ENCODE measurements around the gene HNRNPU. TPM values are rescaled to one million over a fixed set of nuclear protein-coding genes. Genes with fewer than 3 reads are reported as not detected.
"Not testable (repeated sequence)": the region's sequence is repeated elsewhere in the genome, so short reads cannot be mapped to it uniquely, and the experiment has no call there.

The HNRNPU gene
- total RNA-seq, 1 experiment from 2014 or later: 357 TPM

DNA sequence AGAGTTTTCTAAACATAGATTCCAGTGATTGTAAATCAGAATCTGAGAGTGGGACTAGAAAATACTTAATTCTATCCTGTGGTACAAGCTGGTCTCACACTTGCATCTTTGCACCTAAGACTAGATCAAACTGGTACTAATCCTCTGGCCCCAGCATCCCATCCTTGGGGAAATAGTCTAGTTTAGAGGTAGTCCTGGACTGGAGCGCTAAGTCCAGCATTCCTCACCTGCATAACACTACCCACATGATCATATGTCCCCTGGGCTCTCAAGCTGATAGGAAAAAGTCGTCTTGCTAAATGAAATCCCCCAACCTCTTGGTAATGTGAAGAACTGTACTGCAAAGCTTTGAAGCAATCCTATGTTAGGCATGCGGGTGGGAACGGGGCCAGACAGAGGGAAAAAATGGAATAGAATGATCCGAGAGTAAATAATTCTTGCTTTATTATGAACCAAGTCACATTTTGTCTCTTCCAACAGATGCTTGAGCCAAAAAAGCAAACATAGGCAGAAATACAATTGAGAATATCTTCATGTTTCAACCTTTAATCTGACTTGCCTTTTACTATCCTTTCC is 24.0 kb downstream of the HNRNPU start:
- DNase-seq (ENCODE audit: low read depth): no peak

DNA sequence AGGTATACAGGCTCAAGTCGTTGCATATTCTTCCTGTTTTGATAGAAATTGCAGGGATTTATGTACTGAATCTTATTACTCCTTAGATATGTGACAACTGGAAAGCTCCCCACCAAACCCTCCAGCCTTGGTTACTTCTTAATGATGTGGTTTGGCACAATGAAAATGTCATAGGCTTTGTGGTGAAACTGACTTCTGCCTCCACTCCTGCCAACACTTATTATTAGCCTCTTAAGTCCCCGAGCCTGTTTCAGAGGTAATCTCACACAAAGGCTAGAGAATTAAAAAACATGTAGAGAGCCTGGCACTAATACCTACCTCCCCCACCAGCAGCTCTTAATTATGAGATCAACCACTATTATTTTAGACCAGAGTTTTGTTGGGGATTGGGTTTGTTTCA is 24.7 kb downstream of the HNRNPU start:
- peak; percentile 50 for DNase-seq (ENCODE audit: low read depth)

DNA sequence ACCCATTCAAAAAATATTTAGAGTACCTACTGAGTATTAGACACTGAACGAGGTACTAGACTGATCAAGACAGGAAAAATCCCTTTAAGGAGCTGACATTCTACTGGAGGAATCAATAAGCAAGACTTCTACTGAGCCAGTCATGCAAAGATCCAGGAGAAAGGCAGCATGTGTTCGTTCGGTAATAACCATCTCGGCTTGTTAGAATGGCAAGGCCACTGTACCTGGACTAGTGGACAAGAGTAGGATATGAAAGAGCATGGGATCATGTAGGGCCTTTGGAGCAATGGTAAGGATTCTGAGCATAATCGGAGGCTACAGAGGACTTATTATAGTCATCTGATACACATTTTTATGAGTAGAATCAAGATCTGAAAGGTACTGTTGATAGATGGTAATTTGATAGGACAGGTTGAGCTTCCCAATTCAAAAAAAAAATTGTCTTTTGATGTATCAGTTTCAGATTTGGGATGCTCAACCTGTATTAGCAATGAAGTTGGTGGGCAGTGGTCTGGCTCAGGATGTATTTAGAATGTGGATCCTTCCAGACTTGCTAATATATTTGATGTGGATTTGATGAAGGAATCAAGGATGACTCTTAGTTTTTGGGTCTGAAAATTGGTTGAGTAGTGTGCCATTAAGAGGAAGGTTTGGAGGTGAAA is 26.6 kb downstream of the HNRNPU start:
- peak; percentile 30 for DNase-seq (ENCODE audit: low read depth)

DNA sequence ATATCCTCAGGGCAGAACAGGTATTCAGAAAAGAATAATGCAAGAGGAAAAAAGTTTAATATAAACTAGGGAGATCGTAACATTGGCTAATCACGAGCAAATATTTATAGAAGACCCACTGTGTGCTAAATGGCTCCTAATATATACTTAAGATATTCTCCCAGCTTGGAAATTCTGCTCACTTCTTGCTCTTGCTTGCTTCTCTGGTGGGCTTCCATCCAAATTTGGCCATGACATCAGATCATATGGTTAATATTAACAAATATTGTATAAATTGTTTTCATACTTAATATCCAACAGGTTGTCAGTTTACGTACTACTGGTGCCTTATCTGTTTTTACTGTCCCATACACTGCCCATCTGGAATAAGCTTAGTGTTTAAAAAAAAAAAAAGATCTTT is 27.8 kb downstream of the HNRNPU start:
- no peak for DNase-seq (ENCODE audit: low read depth)

DNA sequence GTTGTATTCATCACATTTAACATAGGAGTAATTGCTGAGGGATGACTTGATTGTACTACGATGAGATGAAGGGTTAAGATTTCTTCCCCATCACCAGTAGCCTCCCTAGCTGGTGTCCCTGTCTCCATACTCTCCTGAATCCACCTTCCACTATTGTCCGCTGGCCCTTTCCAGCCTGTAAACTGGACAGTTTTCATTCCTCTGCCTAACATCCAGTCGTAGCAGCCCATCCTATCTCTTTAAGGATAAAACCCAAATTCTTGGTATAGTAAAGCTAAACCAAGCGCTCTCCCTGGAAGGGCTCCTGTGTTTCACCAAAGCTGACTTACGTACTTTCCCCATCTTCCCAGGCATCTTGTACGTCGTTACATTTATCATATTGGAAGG is 28.2 kb downstream of the HNRNPU start:
- DNase-seq (ENCODE audit: low read depth): peak; percentile 68

DNA sequence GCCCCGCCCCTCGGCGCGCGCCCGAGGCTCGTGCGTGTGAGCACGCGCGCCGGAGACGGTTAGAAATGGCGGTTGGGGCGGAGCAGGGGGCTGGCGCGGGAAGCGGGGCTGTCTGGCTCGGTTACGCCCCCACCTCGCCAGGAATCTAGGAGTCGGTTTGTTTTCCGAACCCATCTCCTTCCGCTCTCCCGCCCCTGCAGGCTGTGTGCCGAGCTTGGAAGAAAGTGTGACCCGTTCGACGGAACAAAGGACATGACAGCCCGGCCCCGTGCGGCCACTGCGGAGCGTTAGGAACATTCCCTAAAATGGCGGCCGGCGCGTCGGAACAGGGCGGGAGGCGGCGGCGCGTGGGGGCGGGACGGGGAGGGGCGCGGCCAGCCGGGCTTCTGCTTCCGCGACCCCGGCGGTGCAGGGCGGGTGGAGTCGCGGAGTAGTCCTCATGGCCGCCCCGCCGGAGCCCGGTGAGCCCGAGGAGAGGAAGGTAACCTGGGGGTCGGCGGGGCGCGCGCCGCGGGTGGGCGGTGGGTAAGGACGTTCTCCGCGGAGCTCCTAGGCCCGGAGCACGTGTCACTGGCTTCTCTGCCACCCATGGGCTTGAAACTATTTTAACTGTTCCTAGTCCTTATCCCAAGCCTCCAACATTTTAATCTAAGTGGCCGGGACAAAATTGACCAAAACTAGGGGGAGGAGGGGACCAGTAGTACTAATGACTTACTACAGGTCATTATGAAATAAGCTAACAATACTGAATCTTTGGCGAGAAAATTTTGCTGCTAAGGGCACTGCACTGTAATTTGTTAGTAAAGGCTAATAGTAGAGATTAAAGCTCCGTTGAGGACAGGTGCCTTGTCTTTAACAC is 28.8 kb downstream of the HNRNPU start, which contains the start of gene COX20:
Gene COX20, plus strand, starts transcription at position 383 of the 859 bp plus-strand sequence. Its CDS starts 57 bp downstream, at position 440.
- peak; percentile 93 for DNase-seq (ENCODE audit: low read depth)

DNA sequence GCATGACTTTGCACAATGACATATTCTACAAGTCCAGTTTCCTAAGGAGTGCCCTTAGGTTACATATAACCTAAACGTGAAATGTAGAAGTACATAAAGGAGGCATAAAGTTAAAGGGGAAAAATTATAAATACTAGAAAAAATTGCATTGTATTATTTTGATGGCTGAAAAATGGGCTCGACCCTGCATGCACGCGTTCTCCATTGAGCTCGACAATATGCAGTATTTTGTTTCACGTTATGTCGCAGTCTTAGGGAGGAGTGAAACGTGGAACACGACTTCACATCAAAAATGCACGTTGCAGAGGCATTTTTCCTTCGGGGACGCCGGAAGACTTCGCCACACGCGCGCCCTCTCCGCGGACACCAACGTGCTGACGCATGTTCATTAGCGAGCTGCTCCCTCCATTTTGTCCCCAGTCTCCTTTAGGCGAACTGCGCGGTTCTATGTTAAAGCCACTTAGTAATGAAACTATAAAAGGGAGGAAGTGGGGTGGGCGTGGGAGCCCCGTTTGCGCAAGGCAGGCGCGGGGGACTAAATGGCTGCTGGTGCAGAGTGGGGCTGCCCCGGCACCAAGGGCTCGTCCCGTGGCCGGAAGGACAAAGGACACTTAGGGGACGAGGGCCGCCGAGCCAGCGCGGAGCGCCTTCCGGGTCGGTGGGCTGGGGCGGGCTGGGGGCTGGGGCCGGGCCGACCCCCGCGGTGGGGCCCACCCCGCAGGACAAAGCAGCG is 29.6 kb downstream of the HNRNPU start:
- DNase-seq (ENCODE audit: low read depth): peak; percentile 94

DNA sequence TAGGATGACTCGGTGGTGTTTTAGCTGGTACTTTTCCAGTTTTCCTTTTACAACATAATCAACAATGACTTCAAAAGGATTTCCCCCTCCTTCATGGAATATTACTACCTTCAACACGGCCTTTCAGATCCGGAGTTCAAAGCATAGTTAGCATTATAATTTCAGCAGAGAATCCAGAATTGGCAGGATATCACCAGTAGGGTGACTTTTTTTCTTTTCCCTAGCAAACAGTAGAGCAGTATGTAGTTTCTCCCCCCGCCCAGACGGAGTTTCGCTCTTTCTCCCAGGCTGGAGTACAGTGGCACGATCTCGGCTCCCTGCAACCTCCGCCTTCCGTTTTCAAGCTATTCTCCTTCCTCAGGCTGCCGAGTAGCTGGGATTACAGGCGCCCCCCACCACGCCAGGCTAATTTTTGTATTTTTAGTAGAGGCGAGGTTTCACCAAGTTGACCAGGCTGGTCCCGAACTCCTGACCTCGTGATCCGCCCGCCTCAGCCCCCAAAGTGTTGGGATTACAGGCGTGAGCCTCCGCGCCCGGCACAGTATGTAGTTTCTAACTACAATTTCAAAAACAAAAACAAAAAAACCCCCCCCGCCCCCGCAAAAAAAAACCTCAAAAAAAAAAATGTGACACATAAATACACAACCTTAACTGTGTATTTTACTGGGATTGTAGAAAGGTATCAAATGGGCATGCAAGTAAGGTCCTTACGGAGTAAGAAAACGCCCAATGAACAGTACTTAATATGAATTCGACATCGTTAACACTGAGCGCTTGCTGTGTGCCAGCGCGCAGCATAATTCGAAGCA is 30.4 kb downstream of the HNRNPU start:
- DNase-seq (ENCODE audit: low read depth): peak; percentile 83

DNA sequence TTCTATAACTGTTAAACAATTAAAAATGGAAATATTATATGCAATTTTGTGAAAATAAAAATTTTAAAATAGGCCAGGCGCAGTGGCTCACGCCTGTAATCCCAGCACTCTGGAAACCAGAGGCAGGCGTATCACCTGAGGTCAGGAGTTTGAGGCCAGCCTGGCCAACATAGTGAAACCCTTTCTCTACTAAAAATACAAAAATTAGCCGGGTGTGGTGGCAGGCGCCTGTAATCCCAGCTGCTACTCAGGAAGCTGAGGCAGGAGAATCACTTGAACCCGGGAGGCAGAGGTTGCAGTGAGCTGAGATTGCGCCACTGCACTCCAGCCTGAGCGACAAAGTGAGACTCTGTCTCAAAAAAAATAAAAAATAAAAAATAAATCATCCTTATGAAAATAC is 31.1 kb downstream of the HNRNPU start:
- not testable (repeated sequence) for DNase-seq (ENCODE audit: low read depth)

DNA sequence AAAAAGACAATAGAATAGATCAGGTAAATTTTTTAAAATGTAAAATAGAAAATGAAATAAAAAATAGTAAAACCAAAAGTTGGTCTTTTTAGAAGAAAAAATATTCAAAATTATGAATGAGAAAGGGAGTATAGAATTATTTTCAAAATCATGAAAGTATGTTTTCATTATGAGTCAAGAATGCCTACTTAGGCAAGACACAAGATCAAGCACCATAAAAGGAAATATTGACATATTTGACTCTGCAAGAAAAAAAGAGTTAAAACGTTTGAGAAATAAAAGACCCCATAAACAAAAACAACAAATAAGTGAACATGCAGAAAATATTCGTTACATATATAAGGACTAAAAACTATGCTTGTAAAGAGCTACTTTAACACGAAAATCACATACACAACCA is 33.7 kb downstream of the HNRNPU start:
- DNase-seq (ENCODE audit: low read depth): no peak

DNA sequence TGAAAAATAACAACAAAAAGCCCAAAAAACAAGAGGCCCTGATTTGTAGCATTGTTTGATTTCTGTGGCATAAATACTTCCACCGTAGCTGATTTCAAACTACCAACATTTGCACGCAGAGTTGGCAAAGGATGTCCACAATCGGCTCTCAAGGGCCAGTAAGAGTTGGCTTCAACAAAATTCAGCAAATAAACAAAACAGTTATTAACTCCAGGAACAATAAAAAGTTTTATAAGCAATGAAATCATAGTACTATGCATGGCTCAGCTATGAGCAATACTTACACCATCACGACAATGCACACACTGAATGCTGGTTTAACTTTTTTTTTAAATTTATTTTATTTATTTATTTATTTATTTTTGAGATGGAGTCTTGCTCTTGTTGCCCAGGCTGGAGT is 37.6 kb downstream of the HNRNPU start:
- DNase-seq (ENCODE audit: low read depth): peak; percentile 66

DNA sequence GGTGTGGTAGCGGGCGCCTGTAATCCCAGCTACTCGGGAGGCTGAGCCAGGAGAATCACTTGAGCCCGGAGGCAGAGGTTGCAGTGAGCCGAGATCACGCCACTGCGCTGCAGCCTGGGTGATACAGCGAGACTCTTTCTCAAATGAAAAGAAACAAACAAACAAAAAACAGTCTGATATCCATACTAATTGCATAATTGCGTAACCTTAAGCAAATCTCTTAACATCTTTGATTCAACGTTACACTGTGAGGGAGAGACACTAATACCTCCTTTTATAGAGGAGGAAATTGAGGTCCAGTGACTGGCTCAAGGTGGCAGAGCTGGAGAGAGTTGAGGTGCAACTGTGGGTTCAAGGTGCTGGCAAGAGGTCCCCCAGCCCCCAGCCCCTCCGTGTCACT is 41.5 kb downstream of the HNRNPU start:
- no peak for DNase-seq (ENCODE audit: low read depth)

DNA sequence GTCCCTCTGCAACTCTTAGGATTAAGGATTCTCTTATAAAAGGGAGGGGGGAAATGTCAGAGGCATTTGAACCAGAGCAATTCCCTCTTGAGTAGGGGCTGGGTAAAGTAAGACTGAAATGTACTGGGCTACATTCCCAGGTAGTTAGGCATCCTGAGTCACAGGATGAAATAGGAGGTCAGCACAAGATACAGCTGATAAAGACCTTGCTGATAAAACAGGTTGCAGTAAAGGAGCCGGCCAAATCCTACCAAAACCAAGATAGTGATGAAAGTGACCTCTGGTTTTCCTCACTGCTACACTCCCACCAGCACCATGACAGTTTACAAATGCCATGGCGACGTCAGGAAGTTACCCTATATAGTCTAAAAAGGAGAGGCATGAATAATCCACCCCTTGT is 43.2 kb downstream of the HNRNPU start:
- peak; percentile 65 for DNase-seq (ENCODE audit: low read depth)

DNA sequence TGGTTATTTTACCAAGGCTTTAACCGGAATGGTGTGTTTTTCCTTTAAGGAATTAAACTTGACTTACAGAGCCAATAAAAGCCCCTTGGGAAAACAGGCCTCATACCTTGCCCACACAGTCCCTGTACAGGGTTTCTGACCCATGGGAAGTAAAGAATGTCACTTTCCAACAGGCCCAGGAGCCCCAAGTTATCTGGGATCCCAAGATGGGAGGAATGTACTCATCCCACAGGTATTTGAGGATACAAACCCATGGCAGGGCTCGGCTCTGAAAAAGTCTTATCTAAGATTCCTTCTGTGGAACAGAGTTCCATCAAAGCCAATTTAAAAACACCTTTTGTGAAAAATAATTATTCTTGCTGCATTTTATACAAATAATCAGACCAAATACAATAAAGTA is 44.2 kb downstream of the HNRNPU start:
- peak; percentile 41 for DNase-seq (ENCODE audit: low read depth)

DNA sequence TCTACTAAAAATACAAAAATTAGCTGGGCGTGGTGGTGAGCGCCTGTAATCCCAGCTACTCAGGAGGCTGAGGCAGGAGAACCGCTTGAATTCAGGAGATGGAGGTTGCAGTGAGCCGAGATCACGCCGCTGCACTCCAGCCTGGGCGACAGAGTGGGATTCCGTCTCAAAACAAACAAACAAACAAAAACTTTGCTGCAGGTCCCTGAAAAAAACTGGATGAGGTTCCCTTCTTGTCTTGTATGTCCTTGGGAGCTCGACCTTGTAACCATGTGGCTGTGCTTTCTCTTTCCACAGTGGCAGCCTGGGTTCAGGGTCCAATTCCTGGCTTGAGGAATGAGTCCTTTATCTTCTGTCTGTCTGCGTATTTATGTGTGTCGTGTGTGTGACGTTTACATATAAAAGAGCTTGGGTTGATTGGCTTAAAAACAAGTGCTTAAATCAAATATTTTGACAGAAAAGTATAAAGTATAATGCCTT is 46.9 kb downstream of the HNRNPU start:
- no peak for DNase-seq (ENCODE audit: low read depth)

DNA sequence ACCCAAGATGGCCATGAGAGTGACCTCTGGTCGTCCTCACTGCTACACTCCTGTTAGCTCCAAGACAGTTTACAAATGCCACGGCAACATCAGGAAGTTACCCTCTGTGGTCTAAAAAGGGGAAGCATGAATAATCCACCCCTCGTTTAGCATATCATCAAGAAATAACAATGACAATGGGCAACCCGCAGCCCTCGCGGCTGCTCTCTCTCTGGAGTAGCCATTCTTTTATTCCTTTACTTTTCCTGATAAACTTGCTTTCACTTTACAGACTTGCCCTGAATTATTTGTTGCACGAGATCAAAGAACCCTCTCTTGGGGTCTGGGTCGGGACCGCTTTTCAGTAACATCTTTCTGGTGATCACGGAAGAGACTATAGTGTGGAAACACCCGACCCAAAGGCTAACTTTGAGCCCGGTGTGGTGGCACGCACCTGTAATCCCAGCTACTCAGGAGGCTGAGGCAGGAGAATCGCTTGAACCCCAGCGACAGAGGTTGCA is 48.7 kb downstream of the HNRNPU start:
- DNase-seq (ENCODE audit: low read depth): peak; percentile 27

DNA sequence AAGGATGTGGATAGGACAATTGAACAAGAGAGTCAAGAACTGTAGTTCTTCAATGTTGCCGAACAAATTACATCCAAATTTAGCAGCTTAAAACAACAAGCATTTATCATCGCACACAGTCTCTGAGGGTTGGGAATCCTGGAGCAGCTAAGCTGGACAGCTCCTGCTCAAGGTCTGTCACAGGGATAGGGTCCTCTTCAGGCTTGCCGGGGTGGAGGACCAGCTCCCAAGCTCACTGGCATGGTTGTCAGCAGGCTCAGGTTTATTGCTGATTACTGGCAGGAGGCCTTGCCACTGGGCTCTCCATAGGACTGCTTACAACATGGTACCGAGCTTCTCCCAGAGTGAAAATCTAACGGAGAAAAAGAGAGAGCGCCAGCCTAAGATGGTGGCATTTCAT is 51.0 kb downstream of the HNRNPU start:
- DNase-seq (ENCODE audit: low read depth): no peak

DNA sequence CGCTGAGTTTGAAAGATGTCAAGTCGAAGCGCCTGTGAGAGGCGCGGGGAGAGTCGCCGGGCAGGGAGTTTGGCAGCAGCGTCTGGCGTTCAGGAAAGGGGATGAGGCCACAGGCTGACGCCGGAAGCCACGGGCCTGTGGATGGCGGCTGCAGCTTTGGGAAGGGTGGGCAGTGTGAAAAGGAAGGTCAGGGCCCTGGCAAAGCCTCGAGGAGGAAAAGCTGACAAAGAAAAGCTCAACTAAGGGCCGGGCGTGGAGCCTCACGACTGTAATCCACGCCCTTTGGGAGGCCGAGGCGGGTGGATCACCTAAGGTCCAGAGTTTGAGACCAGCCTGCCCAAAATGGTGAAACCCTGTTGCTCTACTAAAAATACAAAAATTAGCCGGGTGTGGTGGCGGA is 54.1 kb downstream of the HNRNPU start:
- no peak for DNase-seq (ENCODE audit: low read depth)

DNA sequence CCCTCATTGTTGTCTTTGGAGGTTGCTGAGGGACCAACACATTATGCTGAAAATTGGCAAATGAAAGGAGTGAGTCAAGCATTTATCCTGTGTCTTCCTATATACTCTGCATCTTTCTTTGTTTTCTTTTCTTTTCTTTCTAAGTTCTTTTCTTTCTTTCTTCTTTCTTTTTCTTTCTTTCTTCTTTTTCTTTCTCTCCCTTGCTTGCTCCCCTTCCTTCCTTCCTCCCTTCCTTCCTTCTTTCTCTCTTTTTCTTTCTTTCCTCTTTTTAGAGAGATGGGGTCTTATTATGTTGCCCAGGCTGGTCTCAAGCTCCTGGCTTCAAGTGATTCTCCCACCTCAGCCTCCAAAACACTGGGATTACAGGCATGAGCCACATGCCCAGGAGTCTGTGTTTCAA is 57.2 kb downstream of the HNRNPU start:
- DNase-seq (ENCODE audit: low read depth): no peak

DNA sequence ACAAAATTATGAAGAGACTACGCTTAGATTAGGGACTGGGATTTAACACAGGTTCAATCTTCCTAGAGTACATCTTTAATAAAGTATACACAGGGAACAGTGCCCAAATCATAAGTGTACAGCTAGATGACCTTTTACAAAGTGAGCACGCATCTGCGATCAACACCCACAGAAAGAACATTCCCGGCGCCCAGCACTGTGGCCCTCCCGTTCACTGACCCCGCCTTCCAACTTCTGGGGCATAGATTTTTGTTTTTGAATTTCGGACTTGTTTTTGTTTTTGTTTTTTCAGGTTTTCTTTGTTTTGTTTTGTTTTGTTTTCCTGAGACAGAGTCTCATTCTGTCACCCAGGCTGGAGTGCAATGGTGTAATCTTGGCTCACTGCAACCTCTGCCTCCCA is 59.5 kb downstream of the HNRNPU start:
- no peak for DNase-seq (ENCODE audit: low read depth)
